Ectodermal cell (in vitro differentiated cells): Measurements from ENCODE around the gene LRP11.
"Not testable (repeated sequence)": the region's sequence is repeated elsewhere in the genome, so short reads cannot be mapped to it uniquely, and the experiment has no call there.

Source experiments
- H3K27ac ChIP-seq: 2 replicates; pipeline ENCODE4 v1.7.0; 2013; ENCODE audit warnings: mild to moderate bottlenecking, low read depth, low read length; ENCODE audit not compliant: insufficient read depth, poor library complexity, severe bottlenecking
- H3K27me3 ChIP-seq: 2 replicates; pipeline ENCODE4 v1.7.0; 2013; ENCODE audit warnings: mild to moderate bottlenecking, low read length; ENCODE audit not compliant: insufficient read depth, control insufficient read depth, poor library complexity, severe bottlenecking
- H3K36me3 ChIP-seq: one replicate; pipeline ENCODE4 v1.7.0; 2013; ENCODE audit warnings: low read length; ENCODE audit not compliant: control insufficient read depth, insufficient read depth
- H3K4me1 ChIP-seq: one replicate; pipeline ENCODE4 v1.7.0; 2013; ENCODE audit warnings: low read length; ENCODE audit not compliant: control insufficient read depth, insufficient read depth
- H3K4me3 ChIP-seq: 2 replicates; pipeline ENCODE4 v1.7.0; 2013; ENCODE audit warnings: low read depth, low read length, control low read depth; ENCODE audit not compliant: insufficient read depth
- H3K9me3 ChIP-seq: 2 replicates; pipeline ENCODE4 v1.7.0; 2013; ENCODE audit warnings: mild to moderate bottlenecking, low read length, moderate library complexity; ENCODE audit not compliant: control insufficient read depth
- WGBS, 2 experiments: methylation state at CpG; one replicate each; pipeline ENCODE4 v1.1.7; 2013; ENCODE audit warnings: missing lambda C conversion rate in 2 of 2; 5-methylcytosine and 5-hydroxymethylcytosine counted together

LRP11 gene

GRCh38 chr6:149859938-149860337 lies 4.2 kb downstream of the LRP11 start:
- no peaks in the 10 kb centered on the region for H3K9me3 ChIP-seq
- WGBS, 2 experiments: 77 to 83% methylated on average over 3 of the region's 3 CpGs
- H3K4me1 ChIP-seq: no peaks in the 10 kb centered on the region
- H3K36me3 ChIP-seq: no peaks in the 10 kb centered on the region
- H3K27ac ChIP-seq: no peak overlapping the region
- no peak overlapping the region for H3K4me3 ChIP-seq
- peaks cover 37% of the 10 kb centered on the region for H3K27me3 ChIP-seq

DNA sequence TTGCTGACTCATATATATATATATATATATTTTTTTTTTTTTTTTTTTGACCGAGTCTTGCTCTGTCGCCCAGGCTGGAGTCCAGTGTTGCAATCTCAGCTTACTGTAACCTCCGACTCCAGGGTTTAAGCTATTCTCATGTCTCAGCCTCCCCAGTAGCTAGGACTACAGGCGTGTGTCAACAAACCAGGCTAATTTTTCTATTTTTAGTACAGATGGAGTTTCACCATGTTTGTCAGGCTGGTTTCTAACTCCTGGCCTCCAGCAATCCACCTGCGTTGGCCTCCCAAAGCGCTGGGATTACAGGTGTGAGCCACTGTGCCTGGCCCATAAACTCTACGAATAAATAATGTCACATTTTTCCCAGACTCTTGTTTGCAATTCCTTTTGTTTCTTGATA lies 4.8 kb downstream of the LRP11 start:
- WGBS, 2 experiments: 86 to 91% methylated on average over 7 of the region's 7 CpGs
- H3K27me3 ChIP-seq: peaks cover 37% of the 10 kb centered on the region

GRCh38 chr6:149857541-149857940 lies 6.6 kb downstream of the LRP11 start:
- 88 to 93% methylated on average over 5 of the region's 5 CpGs for WGBS, 2 experiments
- no peaks in the 10 kb centered on the region for H3K36me3 ChIP-seq
- H3K4me1 ChIP-seq: no peaks in the 10 kb centered on the region
- H3K4me3 ChIP-seq: no peak overlapping the region
- H3K9me3 ChIP-seq: no peaks in the 10 kb centered on the region
- peaks cover 25% of the 10 kb centered on the region for H3K27me3 ChIP-seq
- H3K27ac ChIP-seq: no peak overlapping the region

More for the DNA sequence above, 4.8 kb downstream of the LRP11 start:
- Histone ChIP-seq H3K4me3 (no peak overlapping the region), H3K36me3 (no peaks in the 10 kb centered on the region), H3K9me3 (no peaks in the 10 kb centered on the region), H3K4me1 (no peaks in the 10 kb centered on the region), H3K27ac (no peak overlapping the region)

DNA sequence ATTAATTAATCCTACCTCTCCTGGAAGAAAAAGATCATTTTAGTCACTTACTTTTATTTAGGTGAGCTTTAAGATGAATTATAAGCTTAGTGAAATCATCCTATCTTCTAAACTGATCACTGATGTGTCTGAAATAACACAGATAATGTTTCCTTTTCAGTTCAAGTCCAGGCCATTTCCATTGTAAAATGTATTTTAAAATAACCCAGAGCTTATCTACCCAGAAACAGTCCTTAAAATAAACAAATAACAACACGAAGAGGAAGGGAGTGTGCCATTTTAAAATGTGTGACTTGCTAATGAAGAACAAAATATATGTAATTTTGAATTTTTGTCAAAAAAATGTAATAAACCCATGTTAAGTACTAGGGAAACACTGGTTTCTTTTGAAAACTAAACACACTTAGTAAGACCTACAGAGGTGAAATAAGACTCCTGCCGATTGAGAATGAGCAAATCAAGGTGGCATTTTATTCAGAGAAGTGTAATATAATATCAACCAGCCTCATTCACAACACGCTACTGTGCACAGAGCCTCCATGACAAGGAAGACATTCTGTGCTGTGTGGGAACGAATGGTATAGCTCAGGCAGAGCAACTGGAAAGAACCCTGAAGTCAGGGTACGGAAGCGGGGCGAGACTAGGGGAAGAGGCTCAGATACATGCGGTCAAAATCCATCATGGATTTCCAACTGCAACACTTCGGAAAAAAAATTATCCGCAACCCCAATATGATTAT lies 7.7 kb downstream of the LRP11 start:
- no peaks in the 10 kb centered on the region for H3K9me3 ChIP-seq
- WGBS, 2 experiments: 96% methylated on average over 9 to 10 of the region's 10 CpGs
- H3K4me3 ChIP-seq: no peak overlapping the region
- H3K4me1 ChIP-seq: no peaks in the 10 kb centered on the region
- no peaks in the 10 kb centered on the region for H3K36me3 ChIP-seq
- H3K27ac ChIP-seq: no peak overlapping the region
- H3K27me3 ChIP-seq: peaks cover 14% of the 10 kb centered on the region

DNA sequence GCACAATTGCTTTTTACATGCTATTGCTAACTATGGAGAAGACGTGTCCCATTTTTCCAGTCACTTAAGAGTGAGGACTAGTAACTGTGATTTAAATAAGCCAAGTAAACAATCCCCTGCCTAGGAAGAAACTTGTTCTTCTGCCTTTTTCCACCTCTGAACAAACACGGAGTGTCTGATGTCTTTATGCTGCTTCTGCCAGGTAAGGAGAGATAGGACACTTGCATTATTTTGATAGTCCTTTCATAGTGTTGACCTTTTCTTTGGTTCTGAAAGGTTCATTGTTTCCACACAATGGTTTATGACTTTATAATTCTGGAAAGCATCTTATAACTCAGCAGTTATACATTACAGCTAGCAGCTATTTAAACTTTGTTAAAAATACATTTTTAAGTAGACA lies 8.4 kb downstream of the LRP11 start:
- Histone ChIP-seq H3K9me3 (no peaks in the 10 kb centered on the region), H3K36me3 (no peaks in the 10 kb centered on the region), H3K27me3 (peaks cover 7% of the 10 kb centered on the region), H3K4me3 (no peak overlapping the region), H3K4me1 (no peaks in the 10 kb centered on the region), H3K27ac (no peak overlapping the region)
- WGBS, 2 experiments: 47 to 72% methylated on average over 2 of the region's 2 CpGs

GRCh38 chr6:149855040-149855654 lies 9.0 kb downstream of the LRP11 start:
- H3K27ac ChIP-seq: no peak overlapping the region
- no peaks in the 10 kb centered on the region for H3K4me1 ChIP-seq
- H3K27me3 ChIP-seq: peaks cover under 1% of the 10 kb centered on the region

GRCh38 chr6:149854532-149854931 lies 9.6 kb downstream of the LRP11 start:
- no peaks in the 10 kb centered on the region for H3K27me3 ChIP-seq
- H3K27ac ChIP-seq: no peak overlapping the region
- no peaks in the 10 kb centered on the region for H3K9me3 ChIP-seq
- no peaks in the 10 kb centered on the region for H3K36me3 ChIP-seq
- 85 to 86% methylated on average over 6 of the region's 6 CpGs for WGBS, 2 experiments
- no peaks in the 10 kb centered on the region for H3K4me1 ChIP-seq
- H3K4me3 ChIP-seq: no peak overlapping the region

More at GRCh38 chr6:149855040-149855654, 9.0 kb downstream of the LRP11 start:
- no peaks in the 10 kb centered on the region for H3K9me3 ChIP-seq
- no peak overlapping the region for H3K4me3 ChIP-seq
- H3K36me3 ChIP-seq: no peaks in the 10 kb centered on the region
- WGBS, 2 experiments: 86 to 89% methylated on average over 4 to 5 of the region's 5 CpGs

GRCh38 chr6:149854017-149854416 lies 10.1 kb downstream of the LRP11 start:
- not testable (repeated sequence) for H3K36me3 ChIP-seq, H3K4me1 ChIP-seq, H3K4me3 ChIP-seq, H3K27me3 ChIP-seq, H3K9me3 ChIP-seq, H3K27ac ChIP-seq
- WGBS, 2 experiments: 93 to 99% methylated on average over 4 of the region's 4 CpGs

- WGBS, 2 experiments: 92 to 96% methylated on average over 11 to 12 of the region's 12 CpGs
- no peak overlapping the region for H3K4me3 ChIP-seq
- no peaks in the 10 kb centered on the region for H3K4me1 ChIP-seq
- no peaks in the 10 kb centered on the region for H3K36me3 ChIP-seq
- no peaks in the 10 kb centered on the region for H3K27me3 ChIP-seq
- no peaks in the 10 kb centered on the region for H3K9me3 ChIP-seq
- H3K27ac ChIP-seq: no peak overlapping the region
These were observed 11.3 kb downstream of the LRP11 start for GRCh38 chr6:149852881-149853280.

GRCh38 chr6:149852180-149852579 lies 12.0 kb downstream of the LRP11 start:
- H3K27ac ChIP-seq: no peak overlapping the region
- H3K27me3 ChIP-seq: no peaks in the 10 kb centered on the region
- no peaks in the 10 kb centered on the region for H3K36me3 ChIP-seq
- H3K4me1 ChIP-seq: no peaks in the 10 kb centered on the region
- H3K9me3 ChIP-seq: no peaks in the 10 kb centered on the region
- H3K4me3 ChIP-seq: no peak overlapping the region
- WGBS, 2 experiments: 87 to 90% methylated on average over 6 of the region's 6 CpGs
